OCI-LY7 (cell line): ENCODE results near the gene UBE3D.

Source experiments
- EZH2phosphoT487 ChIP-seq: fragments of 200-600 bp; sonication (generic); IDR thresholded peaks from 2 replicates; pipeline ENCODE4 v1.6.1; 2018; ENCODE audit warnings: low read depth, borderline replicate concordance, mild to moderate bottlenecking, mixed run types, antibody characterized with exemption, low read length, moderate library complexity, mixed read lengths
- TF ChIP-seq, protein P1 (sequence below): fragments of 200-600 bp; sonication (generic); conservative IDR thresholded peaks from 2 replicates; pipeline ENCODE4 v1.5.1; 2014; ENCODE audit warnings: mild to moderate bottlenecking, antibody characterized with exemption, low read length, moderate library complexity, mixed read lengths

DNA sequence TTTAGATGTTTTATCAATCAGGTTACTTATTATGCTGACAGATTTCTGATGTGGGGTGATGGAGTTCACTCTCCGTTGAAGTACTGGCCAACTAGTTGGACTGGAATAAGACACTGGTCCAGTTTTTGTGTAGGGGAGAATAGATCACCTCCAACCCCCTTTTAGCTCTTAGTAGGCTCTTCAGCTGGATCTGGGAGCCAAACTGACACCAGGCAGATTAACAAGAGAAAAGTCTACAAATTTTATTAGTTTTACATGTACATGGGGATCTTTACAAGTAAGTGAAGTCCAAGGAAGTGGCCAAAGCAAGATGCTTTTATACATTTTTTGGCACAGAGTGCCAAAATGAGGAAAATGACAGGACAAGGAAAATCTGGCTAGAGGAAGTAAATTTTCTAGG lies 107.1 kb downstream of the UBE3D start:
- TF ChIP-seq, protein P1, sequence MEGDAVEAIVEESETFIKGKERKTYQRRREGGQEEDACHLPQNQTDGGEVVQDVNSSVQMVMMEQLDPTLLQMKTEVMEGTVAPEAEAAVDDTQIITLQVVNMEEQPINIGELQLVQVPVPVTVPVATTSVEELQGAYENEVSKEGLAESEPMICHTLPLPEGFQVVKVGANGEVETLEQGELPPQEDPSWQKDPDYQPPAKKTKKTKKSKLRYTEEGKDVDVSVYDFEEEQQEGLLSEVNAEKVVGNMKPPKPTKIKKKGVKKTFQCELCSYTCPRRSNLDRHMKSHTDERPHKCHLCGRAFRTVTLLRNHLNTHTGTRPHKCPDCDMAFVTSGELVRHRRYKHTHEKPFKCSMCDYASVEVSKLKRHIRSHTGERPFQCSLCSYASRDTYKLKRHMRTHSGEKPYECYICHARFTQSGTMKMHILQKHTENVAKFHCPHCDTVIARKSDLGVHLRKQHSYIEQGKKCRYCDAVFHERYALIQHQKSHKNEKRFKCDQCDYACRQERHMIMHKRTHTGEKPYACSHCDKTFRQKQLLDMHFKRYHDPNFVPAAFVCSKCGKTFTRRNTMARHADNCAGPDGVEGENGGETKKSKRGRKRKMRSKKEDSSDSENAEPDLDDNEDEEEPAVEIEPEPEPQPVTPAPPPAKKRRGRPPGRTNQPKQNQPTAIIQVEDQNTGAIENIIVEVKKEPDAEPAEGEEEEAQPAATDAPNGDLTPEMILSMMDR, result no peak
- TF ChIP-seq EZH2phosphoT487, result no peak
